Measurements from ENCODE around the gene SLC12A7.

- no peak for TF ChIP-seq POLR2A (IDR thresholded peaks at IDR 0.05)
- TF ChIP-seq, protein P1, sequence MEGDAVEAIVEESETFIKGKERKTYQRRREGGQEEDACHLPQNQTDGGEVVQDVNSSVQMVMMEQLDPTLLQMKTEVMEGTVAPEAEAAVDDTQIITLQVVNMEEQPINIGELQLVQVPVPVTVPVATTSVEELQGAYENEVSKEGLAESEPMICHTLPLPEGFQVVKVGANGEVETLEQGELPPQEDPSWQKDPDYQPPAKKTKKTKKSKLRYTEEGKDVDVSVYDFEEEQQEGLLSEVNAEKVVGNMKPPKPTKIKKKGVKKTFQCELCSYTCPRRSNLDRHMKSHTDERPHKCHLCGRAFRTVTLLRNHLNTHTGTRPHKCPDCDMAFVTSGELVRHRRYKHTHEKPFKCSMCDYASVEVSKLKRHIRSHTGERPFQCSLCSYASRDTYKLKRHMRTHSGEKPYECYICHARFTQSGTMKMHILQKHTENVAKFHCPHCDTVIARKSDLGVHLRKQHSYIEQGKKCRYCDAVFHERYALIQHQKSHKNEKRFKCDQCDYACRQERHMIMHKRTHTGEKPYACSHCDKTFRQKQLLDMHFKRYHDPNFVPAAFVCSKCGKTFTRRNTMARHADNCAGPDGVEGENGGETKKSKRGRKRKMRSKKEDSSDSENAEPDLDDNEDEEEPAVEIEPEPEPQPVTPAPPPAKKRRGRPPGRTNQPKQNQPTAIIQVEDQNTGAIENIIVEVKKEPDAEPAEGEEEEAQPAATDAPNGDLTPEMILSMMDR (IDR thresholded peaks at IDR 0.05) = no peak
Measured at GRCh38 chr5:1136814-1137213, 25.0 kb upstream of the SLC12A7 start.

Data from thyroid gland (tissue), 4 donors.